K562 (cell line): ENCODE data around the gene RRAGD. TPM values are rescaled to one million over a fixed set of nuclear protein-coding genes. Genes with fewer than 3 reads are reported as not detected.

Experiments
- ATAC-seq: fragments of 200-7000 bp; cut with Tn5 transposase; 3 replicates; pipeline ENCODE4 v1.9.1; 2020; ENCODE audit warnings: moderate library complexity
- BruUV-seq: library from RNA; stranded (reverse); fragments of 400-500 nt; replicated peaks from 2 replicates; lab custom pipeline; 2021; lab: Mats Ljungman, UMichigan
- CTCF ChIA-PET: fragments of 300-600 bp; formaldehyde crosslinking; extraction: SDS; loops from one replicate; lab custom pipeline; 2021; ENCODE audit warnings: low intra/inter-chr PET ratio; lab: Yijun Ruan, JAX
- POLR2A ChIA-PET: fragments of 300-600, 350-650 bp; sonication (Branson Sonifier 250); formaldehyde crosslinking; extraction: SDS; loops from one replicate; lab custom pipeline; 2021; ENCODE audit warnings: antibody characterized with exemption, inconsistent platforms; lab: Yijun Ruan, JAX
- DNase-seq, 4 experiments: peaks; one replicate each; pipeline versions ENCODE4 v3.0.0 to v3.0.0-alpha.2; 2011 to 2018; ENCODE audit warnings: low spot score in 3 of 4, mixed read lengths in 3 of 4; ENCODE audit errors: extremely low read depth in 1 of 4
- FAIRE-seq: peaks from 2 replicates; lab custom pipeline; 2011; peaks lifted over from hg19 to GRCh38; lab: Jason Lieb, UNC
- H2AFZ ChIP-seq: 2 replicates; pipeline ENCODE4 v1.6.0; 2011; ENCODE audit warnings: low read depth, low read length, control low read depth, inconsistent platforms
- H3K27ac ChIP-seq: fragments of 200-600 bp; 3 replicates; pipeline ENCODE4 v1.8.0; 2011; ENCODE audit warnings: low read depth, mild to moderate bottlenecking, control low read depth, inconsistent platforms, low read length, moderate library complexity, mixed read lengths; ENCODE audit errors: extremely low read depth
- H3K27me3 ChIP-seq, 2 experiments: fragments of 300-600 bp in 1 of 2; 2 replicates in 1 of 2; 3 replicates in 1 of 2; pipeline versions ENCODE4 v1.6.0 to v1.8.0; 2011; ENCODE audit warnings: inconsistent platforms in 2 of 2, low read length in 2 of 2, mild to moderate bottlenecking in 1 of 2, mixed read lengths in 1 of 2, moderate library complexity in 1 of 2; ENCODE audit not compliant: control insufficient read depth in 2 of 2, insufficient read depth in 2 of 2
- H3K36me3 ChIP-seq: fragments of 300-600 bp; 3 replicates; pipeline ENCODE4 v1.8.0; 2011; ENCODE audit warnings: mild to moderate bottlenecking, low read length, inconsistent platforms; ENCODE audit not compliant: control insufficient read depth, insufficient read depth
- H3K4me1 ChIP-seq, 2 experiments: fragments of 200-600 bp in 1 of 2; replicated peaks in 1 of 2; 2 replicates in 1 of 2; 3 replicates in 1 of 2; pipeline versions ENCODE4 v1.5.1 to v1.8.0; 2011; ENCODE audit warnings: inconsistent platforms in 2 of 2, low read length in 2 of 2, mild to moderate bottlenecking in 1 of 2, mixed read lengths in 1 of 2, moderate library complexity in 1 of 2; ENCODE audit not compliant: control insufficient read depth in 2 of 2, insufficient read depth in 2 of 2
- H3K4me2 ChIP-seq: 2 replicates; pipeline ENCODE4 v1.6.1; 2011; ENCODE audit warnings: low read length, control low read depth, inconsistent platforms, mixed read lengths; ENCODE audit not compliant: insufficient read depth
- H3K4me3 ChIP-seq: fragments of 200-600 bp; sonication (generic), shearing (Covaris generic); 2 replicates; pipeline ENCODE4 v1.5.1; 2016; ENCODE audit warnings: control low read depth, inconsistent platforms
- H3K79me2 ChIP-seq: fragments of 200-600 bp; 3 replicates; pipeline ENCODE4 v1.8.0; 2011; ENCODE audit warnings: low read length, inconsistent platforms; ENCODE audit not compliant: control insufficient read depth, insufficient read depth
- H3K9ac ChIP-seq, 2 experiments: 2 replicates each; pipeline versions ENCODE4 v1.6.0 to v1.6.1; 2011; ENCODE audit warnings: low read depth in 2 of 2, low read length in 2 of 2, control low read depth in 1 of 2, inconsistent platforms in 1 of 2, mild to moderate bottlenecking in 1 of 2, mixed read lengths in 1 of 2; ENCODE audit not compliant: insufficient read depth in 1 of 2
- H3K9me1 ChIP-seq: one replicate; pipeline ENCODE4 v1.6.0; 2011; ENCODE audit warnings: inconsistent platforms, mild to moderate bottlenecking, low read length, moderate library complexity; ENCODE audit not compliant: control insufficient read depth, insufficient read depth
- H3K9me3 ChIP-seq: replicated peaks from 2 replicates; pipeline ENCODE4 v1.5.1; 2011; ENCODE audit warnings: low read depth, low read length, inconsistent platforms; ENCODE audit not compliant: control insufficient read depth, insufficient read depth
- H4K20me1 ChIP-seq: replicated peaks from 2 replicates; pipeline ENCODE4 v1.6.1; 2011; ENCODE audit warnings: low read length, inconsistent platforms, mixed read lengths; ENCODE audit not compliant: control insufficient read depth, insufficient read depth
- E2F8 ChIP-seq: fragments of 450-650 bp; IDR thresholded peaks from 2 replicates; pipeline ENCODE4 v1.7.1; 2018; ENCODE audit warnings: mild to moderate bottlenecking, low read depth; ENCODE audit not compliant: partially characterized antibody
- GTF2F1 ChIP-seq: IDR thresholded peaks from 2 replicates; pipeline ENCODE4 v1.6.1; 2011; ENCODE audit warnings: low read depth, low read length, improper control_type of control experiment
- JUND ChIP-seq, 2 experiments: IDR thresholded peaks; 2 replicates in 1 of 2; 3 replicates in 1 of 2; pipeline ENCODE4 v1.6.1; 2011; ENCODE audit warnings: borderline replicate concordance in 2 of 2, low read depth in 2 of 2, low read length in 2 of 2, improper control_type of control experiment in 1 of 2, missing biosample characterization in 1 of 2, missing genetic modification characterization in 1 of 2, missing genetic modification reagents in 1 of 2
- PRPF4 ChIP-seq: fragments of 200-400 bp; formaldehyde crosslinking; IDR thresholded peaks from one replicate; pipeline ENCODE4 v1.6.1; 2017; ENCODE audit warnings: low read length, low read depth, mild to moderate bottlenecking; ENCODE audit not compliant: insufficient read depth, poor library complexity, severe bottlenecking
- RBBP5 ChIP-seq: fragments of 200-600 bp; sonication (generic); IDR thresholded peaks from 2 replicates; pipeline ENCODE4 v1.6.1; 2012; ENCODE audit warnings: borderline replicate concordance, mild to moderate bottlenecking, low read length, control low read depth, inconsistent platforms; ENCODE audit not compliant: insufficient read depth, poor library complexity, severe bottlenecking
- TCF7 ChIP-seq: sonication (generic); IDR thresholded peaks from 2 replicates; pipeline ENCODE4 v1.6.1; 2016; ENCODE audit warnings: antibody characterized with exemption, borderline replicate concordance
- ZBTB11 ChIP-seq, 3 experiments: fragments of 200-800 bp in 1 of 3; fragments of 250-450 bp in 1 of 3; fragments of 450-650 bp in 1 of 3; sonication (Bioruptor Pico) in 1 of 3; sonication (Bioruptor generic) in 1 of 3; formaldehyde crosslinking in 1 of 3; IDR thresholded peaks; 2 replicates each; pipeline versions ENCODE4 v1.6.1 to v1.8.0; 2016 to 2022; ENCODE audit warnings: mild to moderate bottlenecking in 2 of 3, missing genetic modification characterization in 2 of 3, missing compliant biosample characterization in 1 of 3, moderate library complexity in 1 of 3
- ZBTB49 ChIP-seq: sonication (generic); formaldehyde crosslinking; IDR thresholded peaks from 2 replicates; pipeline ENCODE4 v1.8.0; 2022; ENCODE audit warnings: missing genetic modification reagents, mild to moderate bottlenecking, borderline replicate concordance
- ZNF282 ChIP-seq: sonication (generic); formaldehyde crosslinking; IDR thresholded peaks from 2 replicates; pipeline ENCODE4 v1.8.1; 2023; ENCODE audit warnings: missing genetic modification reagents
- ZNF444 ChIP-seq: fragments of 250-450 bp; sonication (Bioruptor Pico); IDR thresholded peaks from 2 replicates; pipeline ENCODE4 v1.4.0; 2020; ENCODE audit warnings: mild to moderate bottlenecking, moderate library complexity
- WGBS: fragments of 100-300 bp; shearing (Covaris generic); methylation state at CpG from one replicate; pipeline ENCODE4 v1.1.6; 2016; ENCODE audit warnings: low coverage, mixed read lengths; ENCODE audit not compliant: insufficient coverage; ENCODE audit errors: missing lambda C conversion rate; 5-methylcytosine and 5-hydroxymethylcytosine counted together
- in situ Hi-C: fragments of 300-500 bp; cut with MboI; formaldehyde crosslinking; loops from 4 replicates; pipeline ENCODE4 v1.15.0; 2018; ENCODE audit warnings: inconsistent platforms, mixed read lengths
- intact Hi-C: fragments of 100-400 bp; cut with micrococcal nuclease; formaldehyde crosslinking; loops from 2 replicates; pipeline ENCODE4 v1.14.2; 2022
- polyA plus RNA-seq, 8 experiments: library from polyadenylated mRNA; depleted of rRNA in 4 of 8; stranded (reverse) in 5 of 8; unstranded in 3 of 8; fragments of >200 nt; fragmentation: Nextera tagmentation in 2 of 8; fragmentation: Illumina TruSeq in 1 of 8; extraction: Ambion mirVana in 2 of 8; extraction: Trizol in 1 of 8; gene quantifications; 2 replicates each; pipeline versions ENCODE4 v1.2.1 to v1.2.3, GENCODE V29; 2011 to 2014; ENCODE audit warnings: inconsistent platforms in 1 of 8, missing spikeins in 1 of 8
- total RNA-seq, 7 experiments: library from RNA; depleted of rRNA in 6 of 7; stranded (reverse); fragments of >200 nt in 6 of 7; fragmentation: Illumina TruSeq in 2 of 7; extraction: Trizol in 2 of 7; gene quantifications; 2 replicates each; pipeline versions ENCODE4 v1.2.1 to v1.2.3, GENCODE V29; 2011 to 2021; ENCODE audit warnings: low replicate concordance in 1 of 7

RRAGD gene
- total and polyA plus RNA-seq, 9 of the 15 experiments (the other 6 are each of a cell fraction or from before 2014, with no cell fraction given), result 0.03 to 0.07 (median 0.04) TPM; not detected in 6

GRCh38 chr6:89314692-89315091, 97.4 kb downstream of the RRAGD start:
- Histone ChIP-seq H3K9ac (no peak overlapping the region), H4K20me1 (no peaks in the 10 kb centered on the region), H3K4me3 (no peak overlapping the region), H3K4me2 (no peak overlapping the region), H3K36me3 (no peaks in the 10 kb centered on the region), H3K27ac (no peak overlapping the region), H3K79me2 (no peaks in the 10 kb centered on the region), H3K4me1 (peaks cover 0 to 2% of the 10 kb centered on the region in 2 experiments; a peak in 1 of 5 replicates), H3K27me3 (0 out of 5 replicates have a peak, but pooled peaks cover 0 to 3% of the 10 kb centered on the region in 2 experiments), H3K9me1 (no peaks in the 10 kb centered on the region), H2AFZ (no peak overlapping the region), H3K9me3 (no peaks in the 10 kb centered on the region; the same call in 1 of the 2 replicates)
- no TSS peak for BruUV-seq
- ATAC-seq (no peak), FAIRE-seq (no peak), DNase-seq (no peak)
- ChIA-PET POLR2A (interaction anchor here (1.0 kb wide), 1 partner anchor 10 kb away, joined by 3 read pairs; no protein-coding TSS in a partner anchor), CTCF (no interaction called here)
- in situ Hi-C loops, result no loop called here
- intact Hi-C loops, result loop anchor here (5.0 kb wide), 2 partner anchors 118 to 298 kb away; partner anchors contain the start of gene ANKRD6
- WGBS, result 23% methylated on average over 7 of the region's 7 CpGs
- TF ChIP-seq TCF7 (no peak), ZBTB49 (CRISPR knock-in tag) (no peak), RBBP5 (no peak), E2F8 (no peak), ZBTB11 (CRISPR knock-in tag; IDR thresholded peaks at IDR 0.05) (no peak), ZNF444 (CRISPR knock-in tag) (no peak), JUND (IDR thresholded peaks at IDR 0.05; ENCODE audit: borderline replicate concordance, low read depth, low read length) (no peak), JUND (tag; IDR thresholded peaks at IDR 0.05; ENCODE audit: borderline replicate concordance, low read depth, low read length) (no peak), ZNF282 (CRISPR knock-in tag) (no peak), GTF2F1 (no peak), PRPF4 (no peak)
